SIG-M5 treated with dmso at 0.1 percent for 504 hours (cell line): ENCODE measurements around the gene ARID3C.

Source experiments
- DNase-seq: peaks from one replicate; lab custom pipeline; 2025; ENCODE audit not compliant: unreplicated experiment; lab: John Stamatoyannopoulos, UW

Gene ARID3C

DNA sequence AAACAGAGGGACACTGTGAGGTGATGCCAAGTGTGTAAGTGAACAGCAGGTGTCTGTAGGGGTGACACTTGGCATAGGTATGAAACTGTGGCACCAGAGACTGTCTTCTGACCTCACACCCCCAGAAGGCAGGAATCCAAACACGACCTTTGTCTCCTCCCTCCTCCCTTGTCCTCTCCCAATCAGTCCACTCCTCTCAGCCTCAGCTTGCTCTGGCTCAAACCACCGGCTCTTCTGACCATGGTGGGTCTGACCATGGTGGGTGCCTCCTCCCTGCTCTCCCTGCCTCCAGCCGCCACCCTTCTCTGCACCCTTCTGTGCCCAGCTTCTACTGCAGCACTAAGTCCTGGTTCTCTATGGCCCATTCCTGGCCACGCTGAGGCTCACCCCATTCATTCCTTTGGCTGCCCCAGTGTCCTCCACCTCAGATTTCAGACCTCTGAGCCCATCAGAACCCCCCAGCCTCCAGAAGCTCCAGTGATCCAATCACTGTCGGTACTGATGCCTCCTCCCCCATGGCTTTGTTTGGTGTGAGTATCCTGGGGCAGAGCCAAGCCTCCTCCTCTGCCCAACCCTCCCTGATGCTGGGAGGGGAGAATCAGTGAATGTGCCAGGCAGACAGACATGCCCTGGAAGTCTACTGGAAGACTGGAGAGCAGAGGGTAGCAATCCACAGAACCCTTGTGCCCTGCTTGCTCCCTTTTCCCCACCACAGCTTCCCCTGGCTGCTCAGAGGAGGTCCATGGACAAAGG lies 1.7 kb upstream of the ARID3C start:
- no peak for DNase-seq

DNA sequence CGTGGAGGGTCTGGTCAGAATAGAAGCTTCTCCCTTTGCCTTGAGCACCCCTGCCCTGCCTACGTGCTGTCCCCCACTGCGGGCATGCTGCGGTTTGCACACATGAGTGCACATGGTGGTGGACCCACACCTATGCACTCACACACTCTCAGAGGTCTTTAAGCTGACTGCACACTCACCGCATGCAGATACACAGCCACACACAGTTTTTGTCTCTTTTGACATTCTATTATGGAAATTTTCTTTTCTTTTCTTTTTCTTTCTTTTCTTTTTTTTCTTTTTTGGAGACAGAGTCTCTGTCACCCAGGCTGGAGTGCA lies 584 bp upstream of the ARID3C start:
- no peak for DNase-seq

DNA sequence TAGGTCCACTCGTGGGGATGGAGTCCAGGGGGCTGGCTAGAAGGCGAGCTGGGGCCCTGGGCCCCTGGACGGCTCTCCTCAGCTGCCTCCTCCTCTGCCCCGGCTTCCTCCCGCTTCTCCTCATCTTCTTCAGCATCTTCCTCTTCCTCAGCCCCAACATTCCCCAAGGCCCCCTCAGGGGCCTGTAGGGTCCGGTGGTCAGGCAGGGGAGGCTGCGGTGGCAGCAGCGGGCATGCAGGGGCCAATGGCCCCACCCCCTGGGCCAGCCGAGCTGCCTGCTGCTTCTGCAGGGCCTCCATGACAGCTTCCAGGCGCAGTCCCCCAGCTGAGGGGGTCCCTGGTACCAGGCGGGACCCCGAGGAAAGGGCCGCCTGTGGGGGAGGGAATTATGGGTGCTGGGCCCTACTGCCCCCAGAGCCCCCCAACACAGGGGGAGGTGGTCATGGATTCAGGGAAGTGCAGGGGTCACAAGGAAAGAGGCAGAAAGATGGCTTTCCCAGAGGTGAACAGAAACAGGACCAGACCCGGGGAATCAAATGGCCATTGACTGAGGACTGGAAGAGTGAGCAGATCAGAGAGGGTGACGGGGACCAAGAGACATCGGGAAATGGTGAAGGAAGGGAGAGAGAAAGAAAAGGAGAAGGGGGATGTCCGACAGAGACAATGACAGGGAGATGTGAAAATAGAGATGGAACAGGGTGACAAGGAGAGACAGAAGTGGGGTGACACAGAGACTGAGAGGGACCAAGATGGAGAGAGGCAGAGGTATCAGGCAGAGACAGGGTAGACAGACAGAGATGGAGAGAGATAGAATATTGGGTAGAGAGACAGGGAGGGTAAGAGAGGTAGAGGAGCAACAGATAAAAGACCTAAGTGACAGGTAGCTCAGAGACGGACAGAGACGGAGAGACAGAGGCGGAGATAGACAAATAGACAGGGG lies 880 bp downstream of the ARID3C start:
- DNase-seq: no peak

DNA sequence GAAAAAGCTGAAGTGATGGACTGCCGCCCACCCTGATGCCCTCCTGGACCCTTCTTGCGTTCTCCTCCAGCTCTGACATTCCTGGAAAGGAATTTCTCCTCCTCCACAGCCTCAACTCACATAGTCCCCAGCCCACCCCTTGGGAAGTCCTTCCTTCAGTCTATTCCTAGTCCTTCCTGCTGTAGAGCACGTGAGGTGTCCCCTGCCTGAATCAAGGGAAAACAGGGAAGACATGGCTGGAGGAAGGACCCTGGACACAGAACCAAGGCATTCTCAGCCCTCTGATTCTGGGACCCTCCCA lies 3.7 kb downstream of the ARID3C start:
- DNase-seq: no peak

DNA sequence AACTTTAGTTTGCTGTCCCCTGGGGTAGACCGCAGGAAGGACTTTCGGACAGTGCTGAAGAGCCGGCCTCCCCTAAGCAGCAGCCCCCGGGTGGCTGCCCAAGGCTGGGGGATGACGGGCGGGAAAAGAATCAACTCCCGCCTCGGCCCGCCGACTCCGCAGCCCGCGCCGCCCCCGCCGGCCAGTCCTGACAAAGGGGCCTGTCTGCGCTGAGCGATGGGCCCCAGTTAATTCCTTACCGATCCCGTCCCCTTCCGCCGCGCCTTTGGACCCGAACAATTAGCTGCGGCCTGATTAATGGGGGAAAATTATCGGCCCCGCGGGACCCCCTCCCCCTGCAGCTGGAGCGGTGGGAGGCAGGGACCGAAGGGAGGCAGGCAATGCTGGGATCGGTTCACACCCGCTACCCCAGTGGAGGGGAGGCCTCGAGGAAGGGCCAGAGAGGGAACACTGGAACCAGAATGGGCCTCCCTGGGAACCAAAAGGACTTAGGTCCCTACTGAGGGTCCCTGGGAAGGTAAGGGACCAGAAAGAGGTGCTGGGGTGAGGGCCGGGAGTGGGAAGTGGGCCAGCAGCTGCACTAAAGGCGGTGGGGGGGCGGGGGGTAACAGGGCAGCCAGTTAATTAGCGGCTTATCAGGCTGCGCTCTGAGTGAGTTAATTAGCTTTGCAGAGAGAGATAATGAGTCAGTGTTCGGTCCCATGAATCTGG lies 4.2 kb downstream of the ARID3C start:
- no peak for DNase-seq

DNA sequence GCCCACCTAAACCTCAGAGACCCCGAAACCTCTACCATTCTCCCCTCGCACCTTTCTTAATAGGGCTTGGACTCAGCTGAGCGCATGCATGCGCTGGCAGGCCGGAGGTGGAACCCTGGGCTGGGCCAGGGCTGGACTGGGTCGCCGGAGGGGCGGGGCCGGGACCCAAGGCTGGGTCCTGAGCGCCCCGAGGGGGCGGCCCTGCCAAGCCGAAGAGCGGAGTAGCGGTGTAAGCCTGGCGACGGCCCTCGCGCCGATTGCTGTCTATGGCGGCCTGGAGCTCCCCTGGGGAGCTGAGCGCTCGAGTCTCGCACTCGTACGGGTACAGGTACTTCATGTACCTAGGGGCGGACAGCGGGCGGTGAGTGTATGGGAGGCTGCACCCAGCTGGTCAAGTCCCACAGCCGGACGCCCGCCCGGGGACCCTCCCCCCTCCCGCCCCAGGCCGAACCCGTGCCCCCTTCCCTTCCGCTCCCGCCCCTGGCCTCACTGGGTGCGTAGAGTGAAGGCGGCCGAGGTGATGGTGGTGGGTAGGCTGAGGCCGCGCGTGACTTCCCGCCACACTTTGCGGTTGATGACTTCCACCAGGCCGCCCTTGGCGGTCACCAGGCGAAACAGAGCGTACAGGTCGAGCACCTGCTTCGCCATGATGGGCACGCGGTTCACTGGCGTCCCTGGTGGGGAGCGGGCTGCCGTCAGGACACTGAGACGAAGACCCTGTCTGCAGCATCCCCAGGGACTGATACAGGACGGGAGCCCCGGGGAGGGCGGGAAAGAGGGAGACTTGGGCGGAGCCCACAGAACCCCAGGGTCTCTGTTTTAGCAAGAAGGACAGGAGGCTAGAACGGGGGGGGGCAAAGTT lies 5.3 kb downstream of the ARID3C start:
- DNase-seq: no peak

DNA sequence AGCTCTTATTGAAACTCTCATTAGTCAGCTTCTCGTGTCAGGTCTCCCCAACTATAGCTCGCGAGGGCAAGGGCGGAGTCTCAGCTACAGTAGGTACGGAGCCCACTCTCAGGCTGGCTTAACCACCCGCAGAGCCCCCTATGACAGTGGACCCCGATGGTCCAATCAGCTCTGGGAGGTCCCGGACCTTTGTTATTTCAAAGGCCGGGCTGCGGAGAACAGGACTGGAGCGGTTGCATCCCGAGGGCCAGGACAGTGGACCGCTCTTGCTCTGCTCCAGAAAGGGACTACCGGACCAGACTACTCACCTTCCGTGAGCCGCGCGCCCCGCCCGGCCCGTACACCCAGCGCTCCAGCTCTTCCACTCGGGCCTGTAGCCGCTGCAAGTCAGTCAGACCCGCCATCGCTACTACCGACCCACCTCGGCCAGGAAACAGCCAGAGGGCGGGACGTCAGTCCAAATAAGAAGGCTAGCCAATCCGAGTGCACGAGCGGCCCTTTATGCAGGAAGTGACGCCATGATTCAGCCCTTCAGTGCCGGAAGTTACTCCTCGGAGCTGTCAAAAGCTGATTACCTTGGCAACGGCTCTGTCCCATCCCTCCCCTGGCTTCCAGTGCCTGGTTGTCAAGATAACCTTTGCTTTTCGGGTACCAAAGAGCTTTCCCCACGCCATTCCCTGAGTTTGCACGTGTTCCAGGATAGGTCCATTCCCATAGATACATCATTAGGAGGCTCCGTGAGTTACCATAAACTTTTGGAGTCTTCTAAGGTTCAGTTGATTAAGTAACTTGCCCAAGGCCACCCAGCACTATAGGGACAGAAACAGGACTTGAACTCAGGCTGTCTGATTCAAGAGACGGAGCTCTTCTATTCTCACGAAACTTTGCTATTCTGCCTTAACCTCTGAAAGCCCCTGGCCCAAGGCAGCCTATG lies 8.5 kb downstream of the ARID3C start, which contains the start of gene DCTN3:
Gene DCTN3 (minus strand): TSS at position 435 of the 934 bp plus-strand sequence. CDS start 31 bp downstream, at position 404.
- peak; percentile 95 for DNase-seq

DNA sequence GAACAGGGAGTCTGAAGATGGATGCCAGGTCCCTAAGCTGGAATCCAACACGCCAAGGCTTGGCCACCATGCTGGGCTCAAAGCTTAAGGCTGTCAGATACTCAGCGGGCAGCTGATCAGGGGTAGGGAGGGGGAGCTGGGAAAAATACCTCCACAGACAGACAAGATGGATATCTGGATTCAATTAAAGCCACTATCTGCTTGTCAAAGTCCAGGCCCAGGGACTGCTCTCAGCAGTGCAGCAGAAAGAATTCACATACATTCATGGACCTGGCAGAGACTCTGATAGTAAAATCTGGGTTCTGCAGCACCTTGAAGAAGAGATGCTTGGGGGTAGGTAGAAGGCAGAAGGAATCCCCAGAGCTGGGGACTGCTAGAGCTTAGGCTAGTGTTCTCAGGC lies 13.7 kb downstream of the ARID3C start:
- DNase-seq: no peak

DNA sequence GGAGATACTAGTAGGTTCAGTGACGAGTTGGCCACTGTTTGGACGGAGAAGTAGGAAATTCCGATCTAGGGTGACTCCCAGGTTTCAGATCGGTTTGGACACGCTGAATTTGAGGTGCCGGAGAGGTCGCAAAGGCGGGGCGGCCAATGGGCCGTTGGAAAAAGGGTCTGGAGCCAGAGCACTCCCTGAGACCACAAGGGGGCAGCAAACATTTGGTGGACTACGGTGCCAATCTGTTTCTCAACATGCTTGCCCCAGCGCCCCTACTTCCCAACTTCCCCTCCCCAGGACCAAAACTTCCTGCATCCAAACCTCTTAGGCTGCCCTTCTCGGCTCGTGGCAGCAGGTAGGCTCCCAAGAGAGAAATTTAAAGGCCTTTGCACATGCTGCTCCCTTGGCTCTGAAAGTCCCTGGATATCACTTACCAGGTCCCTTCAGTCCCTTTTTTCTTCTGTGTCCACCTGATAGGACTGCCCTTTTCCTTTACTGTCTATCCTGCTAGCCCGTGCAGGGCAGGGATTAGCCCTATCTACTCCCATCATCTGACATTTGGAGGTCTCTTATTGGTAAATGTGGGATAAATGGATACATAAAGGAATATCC lies 16.0 kb downstream of the ARID3C start:
- peak; percentile 64 for DNase-seq

DNA sequence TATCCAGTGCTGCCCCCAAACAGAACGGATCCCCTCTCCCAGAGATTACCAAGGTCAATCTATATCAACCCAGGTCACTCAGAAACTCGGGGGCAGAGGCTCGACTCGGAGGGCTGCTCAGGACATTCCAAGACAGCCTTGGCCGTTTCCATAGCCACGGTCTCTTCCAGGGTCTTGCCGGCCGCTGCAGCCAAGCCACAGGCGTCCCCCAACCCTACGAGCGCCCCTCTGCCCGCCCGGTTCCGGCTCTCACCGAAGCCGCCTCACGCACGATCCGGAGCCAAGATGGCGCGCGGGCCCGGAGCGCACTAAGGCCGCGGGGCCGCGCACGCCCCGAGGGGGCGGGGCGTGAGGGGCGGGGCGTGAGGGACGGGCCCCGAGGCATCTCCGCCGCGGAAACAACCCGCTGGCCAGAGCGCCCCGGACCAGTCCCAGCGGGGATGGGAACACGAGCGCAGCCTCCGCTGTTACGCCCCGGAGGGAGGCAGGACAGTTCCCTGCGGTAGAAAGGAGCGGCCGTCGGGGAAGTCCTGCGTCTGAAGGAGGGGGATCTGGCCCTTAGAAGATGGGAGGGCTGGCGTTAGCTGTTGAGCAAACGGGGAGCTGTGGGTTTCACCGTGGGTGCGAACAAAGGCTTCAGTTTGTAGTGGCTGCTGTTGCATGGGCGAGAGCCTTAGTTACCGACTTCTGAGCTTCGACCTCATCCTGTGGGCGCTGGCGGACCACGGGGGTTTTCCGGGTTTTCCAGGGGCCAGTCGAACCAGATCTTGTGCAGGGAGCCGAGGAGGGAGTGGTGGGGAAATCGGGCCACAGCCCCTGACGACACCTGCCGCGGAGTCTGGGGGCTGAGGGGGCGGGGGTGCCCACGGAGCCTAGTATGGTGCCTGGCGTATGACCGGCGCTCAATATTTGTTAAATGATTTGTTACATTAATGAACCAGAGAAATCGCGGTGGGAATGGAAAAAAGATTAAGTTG lies 16.8 kb downstream of the ARID3C start, which contains the start of gene RPP25L:
Gene RPP25L (minus strand): TSS at position 287 of the 977 bp plus-strand sequence. CDS start 801 bp downstream, outside the sequence.
- DNase-seq: peak; percentile 74

DNA sequence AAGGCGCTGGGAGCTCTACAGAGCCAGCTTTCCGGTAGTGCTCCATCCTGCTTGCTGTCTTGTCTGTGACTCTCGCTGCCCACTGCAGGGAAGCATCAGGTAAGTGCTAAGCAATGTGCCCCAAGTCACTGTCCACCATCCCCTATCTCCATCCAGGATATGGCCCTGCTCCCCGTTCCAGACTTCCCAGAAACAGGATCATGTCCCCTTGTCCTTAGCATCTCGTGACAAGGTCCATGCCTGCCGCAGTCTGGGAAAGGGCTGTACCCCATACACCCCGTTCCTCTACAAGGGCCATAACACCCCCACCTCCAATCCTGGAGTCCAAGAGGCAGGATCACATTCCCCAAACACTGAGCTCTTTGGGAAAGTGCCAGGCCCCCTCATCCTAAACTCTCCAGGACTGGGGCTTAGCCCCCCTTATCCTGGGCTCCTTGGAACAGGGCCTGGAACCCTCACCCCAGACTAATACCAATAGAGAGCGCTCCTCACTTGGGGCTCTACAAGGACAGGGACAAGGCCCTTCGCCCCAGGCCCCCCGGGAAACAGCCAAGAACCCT lies 17.5 kb downstream of the ARID3C start:
- DNase-seq: no peak

DNA sequence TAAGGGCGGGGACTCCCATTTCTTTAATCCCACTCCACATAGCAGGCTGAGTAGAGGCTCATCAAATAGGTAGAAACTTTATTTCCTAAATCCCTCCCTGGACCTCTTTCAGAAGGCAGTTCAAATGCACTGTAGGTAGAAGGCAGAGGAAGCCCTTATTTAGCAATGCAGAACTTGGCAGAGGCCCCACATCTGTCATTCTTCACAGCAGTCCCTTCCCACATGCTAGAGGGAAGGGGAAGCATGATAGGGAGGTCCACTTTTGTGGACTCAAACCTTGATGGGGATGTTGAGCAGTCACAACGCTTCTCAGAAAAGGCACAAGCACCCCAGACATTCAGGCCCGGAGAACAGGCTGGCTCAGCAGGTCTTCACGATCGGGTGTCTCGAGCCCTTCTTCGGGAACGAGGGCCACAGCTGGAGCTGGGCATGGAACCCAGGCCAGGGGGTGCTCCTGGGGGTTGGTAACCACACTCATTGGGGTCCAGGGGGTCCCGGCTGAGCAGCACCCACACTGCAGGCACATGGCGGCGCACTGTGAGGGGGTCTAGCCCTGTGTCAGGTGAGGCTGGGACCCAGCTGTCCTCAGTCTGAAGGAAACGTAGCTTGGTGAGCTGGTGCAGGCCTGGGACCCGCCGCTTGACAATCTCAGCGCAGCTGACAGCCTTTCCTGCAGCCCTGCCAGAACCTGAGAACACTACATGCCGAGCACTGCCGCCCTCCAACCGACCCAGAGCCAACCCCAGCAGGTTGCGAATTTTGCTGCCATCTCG lies 18.2 kb downstream of the ARID3C start:
- DNase-seq: peak; percentile 24

DNA sequence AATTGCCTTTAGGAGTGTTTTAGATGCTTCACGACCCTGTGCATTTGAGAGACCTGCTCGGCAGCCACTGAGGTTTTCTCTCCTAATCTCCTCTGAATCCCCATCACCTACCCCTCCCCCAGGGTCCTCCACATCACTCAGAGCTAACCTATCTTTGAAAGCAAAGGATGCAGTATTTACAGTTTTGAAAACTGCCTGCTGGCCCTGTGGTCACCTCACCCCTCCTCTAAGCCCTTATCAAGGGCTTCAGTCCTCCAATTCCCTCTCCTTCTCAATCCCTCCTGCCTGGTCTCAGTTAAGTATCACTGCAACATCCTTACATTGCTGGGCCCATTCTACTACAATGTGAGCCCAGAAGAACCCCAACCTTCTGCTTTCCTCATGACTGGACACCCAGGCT lies 21.5 kb downstream of the ARID3C start:
- no peak for DNase-seq

DNA sequence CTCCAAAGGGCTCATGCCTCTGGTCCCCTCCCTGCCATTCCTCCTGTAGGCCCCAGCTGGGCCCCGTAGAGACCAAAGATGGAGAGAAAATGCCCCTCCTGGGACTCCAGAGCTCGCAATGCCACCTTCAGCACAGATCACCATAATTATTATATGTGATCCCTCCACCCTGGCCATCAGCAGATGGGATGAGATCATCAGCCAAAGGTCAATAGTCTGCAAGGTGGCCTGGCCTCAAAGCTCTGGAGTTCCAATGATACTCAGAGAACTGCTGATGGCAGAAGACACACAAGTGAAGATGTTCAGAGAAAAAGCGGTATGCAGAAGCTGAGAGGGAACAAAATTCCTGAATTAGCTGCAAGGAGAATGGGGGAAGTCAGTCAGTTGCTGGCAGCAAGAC lies 22.0 kb downstream of the ARID3C start:
- DNase-seq: no peak

DNA sequence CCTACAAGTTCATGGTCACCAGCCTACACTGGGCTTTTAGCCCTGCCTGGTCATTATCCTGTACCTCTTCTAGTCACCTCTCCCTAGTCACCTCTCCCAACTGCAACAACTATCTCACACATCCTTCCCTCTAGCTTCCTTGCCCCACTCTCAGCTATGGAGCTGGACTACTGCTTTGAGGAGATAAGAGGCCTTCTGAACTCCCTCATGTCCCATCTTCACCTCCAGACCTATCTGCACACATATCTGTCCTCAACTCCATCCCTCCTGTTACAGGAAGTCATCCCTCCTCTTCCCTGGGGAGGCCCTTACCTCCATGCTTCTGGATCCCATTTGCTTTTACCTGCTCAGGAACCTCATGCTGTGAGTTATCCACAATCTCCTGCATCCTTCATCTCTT lies 22.7 kb downstream of the ARID3C start:
- DNase-seq: no peak

DNA sequence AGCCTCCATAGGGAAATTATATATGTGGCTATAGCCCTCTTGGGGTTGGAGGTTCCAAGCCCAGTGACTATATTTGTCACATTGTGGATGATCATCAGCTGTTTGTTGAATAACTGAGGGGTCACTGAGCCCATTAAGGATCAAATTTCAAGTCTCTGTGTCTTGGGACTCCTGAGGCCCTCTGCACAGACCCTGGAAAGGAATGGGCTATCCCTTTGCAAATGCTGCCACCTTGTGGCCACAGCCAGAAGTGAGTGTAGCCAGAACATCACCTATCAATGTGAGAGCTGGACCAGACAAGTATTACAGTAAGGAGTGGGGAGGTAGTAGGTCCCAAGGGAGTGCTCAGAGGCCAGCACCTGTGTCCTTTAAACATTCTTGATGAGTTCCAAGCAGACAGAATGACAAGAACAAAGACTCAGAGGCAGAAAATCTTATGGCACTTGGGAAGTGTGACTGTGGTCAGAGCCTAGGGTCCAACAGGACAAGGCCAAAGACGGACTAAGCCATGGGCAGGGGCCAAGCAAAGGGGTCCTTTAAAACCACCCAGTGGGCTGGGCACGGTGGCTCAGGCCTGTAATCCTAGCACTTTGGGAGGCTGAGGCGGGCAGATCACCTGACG lies 25.1 kb downstream of the ARID3C start:
- peak; percentile 57 for DNase-seq
